Endothelial cell of umbilical vein (primary cell): ENCODE data around the gene LAMC2. TPM values are rescaled to one million over a fixed set of nuclear protein-coding genes. Genes with fewer than 3 reads are reported as not detected.

ENCODE experiments used
- BruUV-seq: library from RNA; stranded (reverse); fragments of 400-500 nt; replicated peaks from 2 replicates; lab custom pipeline; 2021; lab: Mats Ljungman, UMichigan
- CTCF ChIA-PET: fragments of 300-600, 350-600 bp; sonication (Branson Sonifier 250); formaldehyde crosslinking; loops from one replicate; lab custom pipeline; 2021; ENCODE audit warnings: antibody characterized with exemption, inconsistent platforms; lab: Charles Lee
- POLR2A ChIA-PET: fragments of 300-600, 350-600 bp; sonication (Branson Sonifier 250); formaldehyde crosslinking; loops from one replicate; lab custom pipeline; 2021; ENCODE audit warnings: antibody characterized with exemption, inconsistent platforms; lab: Charles Lee
- DNase-seq: peaks from one replicate; pipeline ENCODE4 v3.0.0-alpha.2; 2011; ENCODE audit warnings: low read depth, low spot score
- FAIRE-seq: peaks from 2 replicates; lab custom pipeline; 2011; peaks lifted over from hg19 to GRCh38; lab: Jason Lieb, UNC
- H2AFZ ChIP-seq: 2 replicates; pipeline ENCODE4 v1.6.0; 2012; ENCODE audit warnings: low read depth, low read length, control low read depth, inconsistent platforms
- H3K27ac ChIP-seq: 2 replicates; pipeline ENCODE4 v1.5.1; 2011; ENCODE audit warnings: low read depth, mild to moderate bottlenecking, control low read depth, low read length, moderate library complexity; ENCODE audit not compliant: insufficient read depth
- H3K27me3 ChIP-seq, 2 experiments: 2 replicates each; pipeline versions ENCODE4 v1.6.0 to v1.6.1; 2011; ENCODE audit warnings: low read length in 2 of 2, mixed read lengths in 1 of 2; ENCODE audit not compliant: control insufficient read depth in 2 of 2, insufficient read depth in 2 of 2
- H3K36me3 ChIP-seq, 2 experiments: 2 replicates in 1 of 2; 3 replicates in 1 of 2; pipeline ENCODE4 v1.5.1; 2011; ENCODE audit warnings: low read length in 2 of 2, mild to moderate bottlenecking in 1 of 2, moderate library complexity in 1 of 2; ENCODE audit not compliant: control insufficient read depth in 2 of 2, insufficient read depth in 2 of 2; ENCODE audit errors: extremely low read depth in 1 of 2
- H3K4me1 ChIP-seq: 3 replicates; pipeline ENCODE4 v1.5.1; 2011; ENCODE audit warnings: mild to moderate bottlenecking, low read length; ENCODE audit not compliant: control insufficient read depth, insufficient read depth; ENCODE audit errors: extremely low read depth
- H3K4me2 ChIP-seq: 2 replicates; pipeline ENCODE4 v1.6.1; 2011; ENCODE audit warnings: low read length, control low read depth, mixed read lengths; ENCODE audit not compliant: insufficient read depth
- H3K4me3 ChIP-seq, 3 experiments: fragments of 200-600 bp in 1 of 3; sonication (generic), shearing (Covaris generic) in 1 of 3; replicated peaks in 1 of 3; 2 replicates each; pipeline ENCODE4 v1.5.1; 2011 to 2016; ENCODE audit warnings: control low read depth in 3 of 3, low read length in 3 of 3, mild to moderate bottlenecking in 2 of 3, inconsistent platforms in 1 of 3, low read depth in 1 of 3, moderate library complexity in 1 of 3; ENCODE audit not compliant: insufficient read depth in 1 of 3
- H3K79me2 ChIP-seq: 2 replicates; pipeline ENCODE4 v1.6.0; 2012; ENCODE audit warnings: low read length, inconsistent platforms; ENCODE audit not compliant: control insufficient read depth, insufficient read depth
- H3K9ac ChIP-seq: replicated peaks from 2 replicates; pipeline ENCODE3; 2011; ENCODE audit warnings: low read length, control low read depth; ENCODE audit not compliant: insufficient read depth; ENCODE audit errors: extremely low read depth
- H3K9me1 ChIP-seq: replicated peaks from 3 replicates; pipeline ENCODE4 v1.6.0; 2011; ENCODE audit warnings: mild to moderate bottlenecking, low read length; ENCODE audit not compliant: control insufficient read depth, insufficient read depth; ENCODE audit errors: extremely low read depth
- H3K9me3 ChIP-seq: replicated peaks from 2 replicates; pipeline ENCODE4 v1.5.1; 2012; ENCODE audit warnings: low read length, inconsistent platforms; ENCODE audit not compliant: control insufficient read depth, insufficient read depth
- H4K20me1 ChIP-seq: replicated peaks from 2 replicates; pipeline ENCODE3; 2011; ENCODE audit warnings: mild to moderate bottlenecking, low read length; ENCODE audit not compliant: control insufficient read depth, insufficient read depth; ENCODE audit errors: extremely low read depth
- FOS ChIP-seq: IDR thresholded peaks from 2 replicates; pipeline ENCODE4 v1.6.1; 2011; ENCODE audit warnings: mild to moderate bottlenecking, low read length, moderate library complexity, borderline replicate concordance; ENCODE audit not compliant: insufficient read depth
- GATA2 ChIP-seq: IDR thresholded peaks from 2 replicates; pipeline ENCODE4 v1.7.0; 2011; ENCODE audit warnings: low read depth, mild to moderate bottlenecking, moderate library complexity, mixed read lengths, low read length; ENCODE audit not compliant: insufficient read length, insufficient read depth
- JUN ChIP-seq: IDR thresholded peaks from 2 replicates; pipeline ENCODE4 v1.6.1; 2011; ENCODE audit warnings: borderline replicate concordance, low read depth; ENCODE audit not compliant: insufficient read length, insufficient read depth
- POLR2AphosphoS5 ChIP-seq: IDR thresholded peaks from 2 replicates; pipeline ENCODE4 v1.6.1; 2012; ENCODE audit warnings: low read depth, mild to moderate bottlenecking, control low read depth, low read length, moderate library complexity; ENCODE audit not compliant: insufficient read depth
- dilution Hi-C: fragments of 300-500 bp; cut with MboI; formaldehyde crosslinking; loops from one replicate; pipeline ENCODE4 v1.15.0; 2019; ENCODE audit warnings: low sequenced_read_pairs; ENCODE audit not compliant: extremely low pct_ligation_motif_present
- intact Hi-C: fragments of 100-400 bp; cut with micrococcal nuclease; formaldehyde crosslinking; loops from one replicate; pipeline ENCODE4 v1.10.0; 2022
- polyA plus RNA-seq, 4 experiments: library from polyadenylated mRNA; depleted of rRNA in 3 of 4; stranded (reverse) in 3 of 4; unstranded in 1 of 4; fragments of >200 nt; gene quantifications; 2 replicates each; pipeline versions ENCODE4 v1.2.1 to v1.2.3, GENCODE V29; 2011 to 2012; ENCODE audit warnings: missing spikeins in 1 of 4
- total RNA-seq: library from RNA; stranded (reverse); gene quantifications from 2 replicates; pipeline ENCODE4 v1.2.3, GENCODE V29; 2021
- TF ChIP-seq, protein P1 (sequence below): IDR thresholded peaks from 2 replicates; pipeline ENCODE4 v1.6.1; 2011; ENCODE audit not compliant: insufficient read depth, insufficient read length
- TF ChIP-seq, protein P2 (sequence below), 2 donors: IDR thresholded peaks; 1 replicate in 1 of 2; 2 replicates in 1 of 2; pipeline ENCODE4 v1.5.1; 2011; ENCODE audit warnings: low read length in 2 of 2, mild to moderate bottlenecking in 2 of 2, moderate library complexity in 2 of 2, control low read depth in 1 of 2, inconsistent platforms in 1 of 2, low read depth in 1 of 2; ENCODE audit not compliant: insufficient read depth in 1 of 2; ENCODE audit errors: extremely low read depth in 1 of 2

The LAMC2 gene
- total and polyA plus RNA-seq, 2 donors (not counting 3 experiments of a cell fraction or from before 2014, with no cell fraction given) = 0.23 to 0.82 TPM

DNA sequence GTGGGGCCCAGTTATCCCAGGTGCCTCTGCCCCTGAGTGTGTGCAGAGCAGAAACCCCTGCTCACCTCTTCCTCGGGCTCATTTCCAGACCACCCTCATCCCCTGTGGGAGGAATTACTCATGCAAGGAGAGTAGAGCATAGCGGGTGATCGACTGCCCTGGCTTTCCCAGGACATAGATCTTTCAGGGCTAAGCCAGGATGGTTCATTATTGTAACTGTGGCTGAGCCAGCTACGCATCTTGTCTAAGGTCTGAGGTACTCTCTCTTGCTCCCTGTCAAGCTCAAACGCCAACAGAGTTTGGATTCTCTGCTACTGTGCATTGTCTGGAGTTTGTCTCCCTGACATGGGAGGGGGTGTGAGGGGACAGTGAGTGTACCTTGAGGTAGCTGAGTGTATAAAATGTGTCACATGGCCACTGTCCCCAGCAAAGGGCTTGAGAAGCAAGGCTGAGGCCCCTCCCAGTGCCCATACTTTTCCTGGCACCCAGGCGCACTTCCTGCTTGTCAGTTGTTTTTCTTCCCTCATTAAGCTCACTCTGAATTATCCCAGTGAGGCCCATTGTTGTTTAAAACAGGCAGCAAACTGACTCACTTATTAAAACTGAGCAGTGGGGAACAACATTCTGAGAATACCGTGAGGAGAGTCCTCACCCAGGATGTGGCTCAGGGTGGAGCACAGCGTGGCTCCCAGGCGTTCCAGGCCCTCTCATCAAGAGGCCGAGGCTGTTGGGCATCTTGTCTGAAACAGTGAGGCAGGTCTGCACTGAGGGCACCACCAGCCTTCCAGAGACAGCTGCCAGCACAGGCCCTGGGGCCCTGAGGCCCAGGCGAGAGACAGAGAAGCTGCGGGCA lies 92.9 kb downstream of the LAMC2 start:
- Histone ChIP-seq H3K4me2 (no peak overlapping the region), H3K4me1 (peaks cover 12% of the 10 kb centered on the region), H3K4me3 (no peak overlapping the region), H3K9me3 (no peaks in the 10 kb centered on the region), H3K27ac (peak overlapping the region; percentile 32), H2AFZ (peak overlapping the region; percentile 88), H3K27me3 (no peaks in the 10 kb centered on the region), H4K20me1 (no peaks in the 10 kb centered on the region), H3K9me1 (no peaks in the 10 kb centered on the region), H3K79me2 (no peaks in the 10 kb centered on the region), H3K9ac (no peak overlapping the region), H3K36me3 (no peaks in the 10 kb centered on the region)
- dilution Hi-C loops (no loop called here), intact Hi-C loops (no loop called here)
- no TSS peak for BruUV-seq
- ChIA-PET CTCF (interaction anchor here (1.0 to 4.2 kb wide), 10 partner anchors 7 to 406 kb away, joined by 3 to 32 read pairs (median 6); no protein-coding TSS in a partner anchor), POLR2A (no interaction called here)
- peak; percentile 82 for FAIRE-seq
- TF ChIP-seq FOS = no peak
- no peak for TF ChIP-seq JUN
- TF ChIP-seq, protein P1, sequence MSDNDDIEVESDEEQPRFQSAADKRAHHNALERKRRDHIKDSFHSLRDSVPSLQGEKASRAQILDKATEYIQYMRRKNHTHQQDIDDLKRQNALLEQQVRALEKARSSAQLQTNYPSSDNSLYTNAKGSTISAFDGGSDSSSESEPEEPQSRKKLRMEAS = no peak
- TF ChIP-seq, protein P2, sequence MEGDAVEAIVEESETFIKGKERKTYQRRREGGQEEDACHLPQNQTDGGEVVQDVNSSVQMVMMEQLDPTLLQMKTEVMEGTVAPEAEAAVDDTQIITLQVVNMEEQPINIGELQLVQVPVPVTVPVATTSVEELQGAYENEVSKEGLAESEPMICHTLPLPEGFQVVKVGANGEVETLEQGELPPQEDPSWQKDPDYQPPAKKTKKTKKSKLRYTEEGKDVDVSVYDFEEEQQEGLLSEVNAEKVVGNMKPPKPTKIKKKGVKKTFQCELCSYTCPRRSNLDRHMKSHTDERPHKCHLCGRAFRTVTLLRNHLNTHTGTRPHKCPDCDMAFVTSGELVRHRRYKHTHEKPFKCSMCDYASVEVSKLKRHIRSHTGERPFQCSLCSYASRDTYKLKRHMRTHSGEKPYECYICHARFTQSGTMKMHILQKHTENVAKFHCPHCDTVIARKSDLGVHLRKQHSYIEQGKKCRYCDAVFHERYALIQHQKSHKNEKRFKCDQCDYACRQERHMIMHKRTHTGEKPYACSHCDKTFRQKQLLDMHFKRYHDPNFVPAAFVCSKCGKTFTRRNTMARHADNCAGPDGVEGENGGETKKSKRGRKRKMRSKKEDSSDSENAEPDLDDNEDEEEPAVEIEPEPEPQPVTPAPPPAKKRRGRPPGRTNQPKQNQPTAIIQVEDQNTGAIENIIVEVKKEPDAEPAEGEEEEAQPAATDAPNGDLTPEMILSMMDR (IDR thresholded peaks at IDR 0.05; ENCODE audit: extremely low read depth in 1 of 2, insufficient read depth in 1 of 2, low read depth in 1 of 2, low read length in 2 of 2) = no peak
- TF ChIP-seq GATA2 = no peak
- no peak for TF ChIP-seq POLR2AphosphoS5
- DNase-seq = peak; percentile 75
